IMR-90 (cell line): ENCODE measurements around the gene SHLD3.
"Not testable (repeated sequence)": the region's sequence is repeated elsewhere in the genome, so short reads cannot be mapped to it uniquely, and the experiment has no call there.

ENCODE experiments used
- CHD1 ChIP-seq: IDR thresholded peaks from 2 replicates; pipeline ENCODE4 v1.6.1; 2012; ENCODE audit warnings: low read depth, low read length, improper control_type of control experiment
- CTCF ChIP-seq: conservative IDR thresholded peaks from 2 replicates; pipeline ENCODE4 v1.5.1; 2012; ENCODE audit warnings: mild to moderate bottlenecking, low read depth, low read length, improper control_type of control experiment
- ELK1 ChIP-seq: fragments of 150-350 bp; IDR thresholded peaks from 2 replicates; pipeline ENCODE4 v1.6.1; 2016; ENCODE audit warnings: low read depth, mild to moderate bottlenecking, low read length, moderate library complexity, borderline replicate concordance
- MAZ ChIP-seq: IDR thresholded peaks from 2 replicates; pipeline ENCODE4 v1.6.1; 2012; ENCODE audit warnings: low read depth, mild to moderate bottlenecking, low read length, improper control_type of control experiment, moderate library complexity, borderline replicate concordance
- MXI1 ChIP-seq: IDR thresholded peaks from 2 replicates; pipeline ENCODE4 v1.6.1; 2012; ENCODE audit warnings: low read depth, mild to moderate bottlenecking, low read length, moderate library complexity, borderline replicate concordance
- POLR2A ChIP-seq: IDR thresholded peaks from 2 replicates; pipeline ENCODE4 v1.6.1; 2012; ENCODE audit warnings: mild to moderate bottlenecking, low read depth, low read length
- RAD21 ChIP-seq: IDR thresholded peaks from 2 replicates; pipeline ENCODE4 v1.6.1; 2012; ENCODE audit warnings: low read length, improper control_type of control experiment
- SMC3 ChIP-seq: fragments of 150-350 bp; IDR thresholded peaks from 2 replicates; pipeline ENCODE4 v1.6.1; 2016; ENCODE audit warnings: low read depth, mild to moderate bottlenecking, antibody characterized with exemption, low read length, moderate library complexity
- USF2 ChIP-seq: fragments of 150-350 bp; IDR thresholded peaks from 2 replicates; pipeline ENCODE4 v1.6.1; 2017; ENCODE audit warnings: mild to moderate bottlenecking, antibody characterized with exemption, low read length, low read depth

DNA sequence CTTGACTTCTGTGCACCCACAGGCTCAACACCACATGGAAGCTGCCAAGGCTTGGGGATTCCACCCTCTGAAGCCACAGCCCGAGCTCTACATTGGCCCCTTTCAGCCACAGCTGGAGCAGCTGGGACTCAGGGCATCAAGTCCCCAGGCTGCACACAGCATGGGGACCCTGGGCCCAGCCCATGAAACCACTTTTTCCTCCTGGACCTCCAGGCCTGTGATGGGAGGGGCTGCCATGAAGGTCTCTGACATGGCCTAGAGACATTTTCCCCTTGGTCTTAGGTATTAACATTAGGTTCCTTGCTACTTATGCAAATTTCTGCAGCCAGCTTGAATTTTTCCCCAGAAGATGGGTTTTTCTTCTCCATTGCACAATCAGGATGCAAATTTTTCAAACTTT is 23.1 kb upstream of the SHLD3 start:
- TF ChIP-seq CTCF, POLR2A, MXI1, ELK1, USF2, SMC3, MAZ, RAD21, CHD1: not testable (repeated sequence)
